GM13976 (cell line): ENCODE results near the gene NOTO.
A peak's percentile ranks its signal among the peaks of the same experiment; 100 is the strongest.

ENCODE experiments used
- DNase-seq: peaks from one replicate; pipeline ENCODE4 v3.0.0; 2012; ENCODE audit warnings: low spot score
- CTCF ChIP-seq: IDR thresholded peaks from 2 replicates; pipeline ENCODE4 v1.5.1; 2012; ENCODE audit warnings: borderline replicate concordance, mild to moderate bottlenecking; ENCODE audit not compliant: insufficient read depth; ENCODE audit errors: extremely low read depth, missing control alignments, control extremely low read depth
- in situ Hi-C: fragments of 300-500 bp; cut with MboI; formaldehyde crosslinking; loops from one replicate; pipeline ENCODE4 v1.12.0; 2022; ENCODE audit warnings: low sequenced_read_pairs, mixed read lengths, inconsistent platforms; ENCODE audit not compliant: unreplicated experiment

NOTO gene

GRCh38 chr2:73257021-73257420 is 54.6 kb downstream of the NOTO start:
- no peak for TF ChIP-seq CTCF

GRCh38 chr2:73257425-73258125 is 55.2 kb downstream of the NOTO start:
- TF ChIP-seq CTCF, result no peak
- in situ Hi-C loops, result no loop called here
- DNase-seq, result peak; percentile 31

More at GRCh38 chr2:73257021-73257420, 54.6 kb downstream of the NOTO start:
- DNase-seq, result no peak
- in situ Hi-C loops, result no loop called here

GRCh38 chr2:73258186-73258912 is 56.0 kb downstream of the NOTO start:
- in situ Hi-C loops, result no loop called here
- TF ChIP-seq CTCF, result no peak

GRCh38 chr2:73258913-73259215 is 56.5 kb downstream of the NOTO start:
- in situ Hi-C loops, result no loop called here
- TF ChIP-seq CTCF, result no peak
- peak; percentile 28 for DNase-seq

More at GRCh38 chr2:73258186-73258912, 56.0 kb downstream of the NOTO start:
- DNase-seq, result peak; percentile 24

GRCh38 chr2:73259276-73259675 is 56.9 kb downstream of the NOTO start:
- TF ChIP-seq CTCF, result no peak
- in situ Hi-C loops, result no loop called here
- DNase-seq, result peak; percentile 34

- DNase-seq, result no peak
- no peak for TF ChIP-seq CTCF
- in situ Hi-C loops, result no loop called here
These were observed 57.4 kb downstream of the NOTO start for GRCh38 chr2:73259704-73260337.
